ENCODE measurements around the gene IL9.

IL9 gene

GRCh38 chr5:135921388-135921787 lies 25.7 kb upstream of the IL9 start:
- Histone ChIP-seq H3K27me3 (ENCODE audit: control insufficient read depth, insufficient read depth, low read length, poor library complexity, severe bottlenecking) (peaks cover 28% of the 10 kb centered on the region), H3K4me1 (ENCODE audit: control insufficient read depth, insufficient read depth, low read length) (no peaks in the 10 kb centered on the region), H3K27ac (ENCODE audit: insufficient read depth, low read depth, low read length, poor library complexity, severe bottlenecking) (no peak overlapping the region)

DNA sequence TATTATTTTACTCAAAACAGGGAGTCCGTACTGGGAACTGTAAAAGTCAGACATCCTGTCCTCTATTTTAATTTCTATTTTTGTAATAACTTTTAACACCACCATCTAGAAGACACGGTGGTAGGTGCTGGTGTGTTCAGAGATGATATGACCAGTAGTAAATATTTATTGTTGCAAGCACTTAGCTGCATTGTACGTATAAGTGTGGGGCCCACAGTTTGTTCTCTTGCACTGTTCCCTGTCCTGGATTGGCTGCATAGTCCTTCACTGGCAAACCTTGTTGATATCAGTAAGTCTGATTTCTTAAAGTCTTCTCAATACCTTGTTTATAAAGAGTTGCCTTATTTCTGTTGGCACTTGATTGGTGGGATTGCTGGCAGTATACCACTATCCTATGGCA lies 24.6 kb upstream of the IL9 start:
- peaks cover 17% of the 10 kb centered on the region for H3K27me3 ChIP-seq (ENCODE audit: control insufficient read depth, insufficient read depth, low read length, poor library complexity, severe bottlenecking)
- no peaks in the 10 kb centered on the region for H3K9me3 ChIP-seq (ENCODE audit: control insufficient read depth, low read length)
- H3K4me3 ChIP-seq (ENCODE audit: insufficient read depth, low read depth, low read length) = no peak overlapping the region
- 75 to 91% methylated on average over 3 of the region's 3 CpGs for WGBS, 2 experiments
- no peaks in the 10 kb centered on the region for H3K4me1 ChIP-seq (ENCODE audit: control insufficient read depth, insufficient read depth, low read length)
- no peaks in the 10 kb centered on the region for H3K36me3 ChIP-seq (ENCODE audit: control insufficient read depth, insufficient read depth, low read length)
- H3K27ac ChIP-seq (ENCODE audit: insufficient read depth, low read depth, low read length, poor library complexity, severe bottlenecking) = no peak overlapping the region

More at GRCh38 chr5:135921388-135921787, 25.7 kb upstream of the IL9 start:
- Histone ChIP-seq H3K4me3 (ENCODE audit: insufficient read depth, low read depth, low read length) (no peak overlapping the region), H3K36me3 (ENCODE audit: control insufficient read depth, insufficient read depth, low read length) (no peaks in the 10 kb centered on the region), H3K9me3 (ENCODE audit: control insufficient read depth, low read length) (no peaks in the 10 kb centered on the region)
- 84 to 100% methylated on average over 1 of the region's 1 CpG for WGBS, 2 experiments

- H3K36me3 ChIP-seq (ENCODE audit: control insufficient read depth, insufficient read depth, low read length) = no peaks in the 10 kb centered on the region
- WGBS, 2 experiments = 89% methylated on average over 7 of the region's 8 CpGs
- no peak overlapping the region for H3K27ac ChIP-seq (ENCODE audit: insufficient read depth, low read depth, low read length, poor library complexity, severe bottlenecking)
- H3K4me1 ChIP-seq (ENCODE audit: control insufficient read depth, insufficient read depth, low read length) = no peaks in the 10 kb centered on the region
- no peak overlapping the region for H3K4me3 ChIP-seq (ENCODE audit: insufficient read depth, low read depth, low read length)
- no peaks in the 10 kb centered on the region for H3K9me3 ChIP-seq (ENCODE audit: control insufficient read depth, low read length)
- peaks cover 22% of the 10 kb centered on the region for H3K27me3 ChIP-seq (ENCODE audit: control insufficient read depth, insufficient read depth, low read length, poor library complexity, severe bottlenecking)
These were observed 21.1 kb upstream of the IL9 start for GRCh38 chr5:135916638-135917263.

- WGBS, 2 experiments = 88 to 100% methylated on average over 4 to 5 of the region's 5 CpGs
- no peak overlapping the region for H3K4me3 ChIP-seq (ENCODE audit: insufficient read depth, low read depth, low read length)
- no peak overlapping the region for H3K27ac ChIP-seq (ENCODE audit: insufficient read depth, low read depth, low read length, poor library complexity, severe bottlenecking)
- H3K36me3 ChIP-seq (ENCODE audit: control insufficient read depth, insufficient read depth, low read length) = no peaks in the 10 kb centered on the region
- H3K27me3 ChIP-seq (ENCODE audit: control insufficient read depth, insufficient read depth, low read length, poor library complexity, severe bottlenecking) = peaks cover 24% of the 10 kb centered on the region
- H3K9me3 ChIP-seq (ENCODE audit: control insufficient read depth, low read length) = no peaks in the 10 kb centered on the region
- H3K4me1 ChIP-seq (ENCODE audit: control insufficient read depth, insufficient read depth, low read length) = no peaks in the 10 kb centered on the region
These were observed 19.9 kb upstream of the IL9 start for GRCh38 chr5:135915466-135916001.

DNA sequence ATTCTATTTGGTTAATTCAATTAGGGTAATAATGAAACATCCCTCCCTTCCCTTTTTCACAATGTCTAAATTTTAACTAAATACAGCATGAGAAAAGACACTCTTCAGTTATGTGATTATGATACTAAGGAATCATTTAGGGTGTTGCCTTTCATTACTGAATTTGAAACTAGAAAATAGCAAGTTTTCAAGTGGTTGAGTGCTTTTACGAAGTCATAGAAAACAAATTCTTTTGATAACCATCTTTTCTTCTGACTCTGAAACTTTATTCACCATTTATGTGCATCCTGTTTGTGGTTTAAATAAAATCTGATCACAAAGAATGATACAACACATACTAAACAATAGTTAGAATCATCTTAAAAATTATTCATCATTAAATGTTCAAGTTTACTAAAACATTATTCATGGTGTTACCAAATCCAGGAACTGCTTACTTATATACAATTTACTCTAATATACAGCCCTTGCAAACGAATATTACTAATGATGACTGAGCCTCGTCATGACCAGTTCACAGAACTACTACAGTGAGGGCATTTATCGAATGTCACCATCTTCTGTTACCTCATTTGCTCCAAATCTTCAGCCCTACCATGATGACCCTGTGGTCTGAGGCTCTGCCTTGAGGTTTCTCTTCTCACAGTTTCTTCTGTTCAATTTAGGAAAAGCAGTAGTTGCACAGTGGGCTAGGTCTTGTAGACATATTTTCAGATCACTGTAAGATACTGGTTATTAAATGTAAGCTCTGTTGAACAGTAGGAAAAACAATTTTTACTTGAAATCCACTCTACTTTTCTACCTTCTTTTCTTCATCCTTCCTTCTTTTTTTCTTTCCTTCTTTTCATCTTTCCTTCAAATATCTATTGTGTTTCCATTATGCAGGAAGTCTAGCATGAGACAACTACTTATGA lies 18.3 kb upstream of the IL9 start:
- Histone ChIP-seq H3K9me3 (ENCODE audit: control insufficient read depth, low read length) (no peaks in the 10 kb centered on the region), H3K27me3 (ENCODE audit: control insufficient read depth, insufficient read depth, low read length, poor library complexity, severe bottlenecking) (peaks cover 20% of the 10 kb centered on the region), H3K4me1 (ENCODE audit: control insufficient read depth, insufficient read depth, low read length) (no peaks in the 10 kb centered on the region), H3K27ac (ENCODE audit: insufficient read depth, low read depth, low read length, poor library complexity, severe bottlenecking) (no peak overlapping the region), H3K4me3 (ENCODE audit: insufficient read depth, low read depth, low read length) (no peak overlapping the region), H3K36me3 (ENCODE audit: control insufficient read depth, insufficient read depth, low read length) (no peaks in the 10 kb centered on the region)
- WGBS, 2 experiments = 79 to 84% methylated on average over 3 to 4 of the region's 4 CpGs

GRCh38 chr5:135905144-135905543 lies 9.5 kb upstream of the IL9 start:
- 70% methylated on average over 1 of the region's 1 CpG; no CpG with 5 or more reads in 1 of the 2 experiments for whole genome bisulfite sequencing, 2 experiments
- peaks cover 5% of the 10 kb centered on the region for H3K27me3 ChIP-seq (ENCODE audit: control insufficient read depth, insufficient read depth, low read length, poor library complexity, severe bottlenecking)
- H3K27ac ChIP-seq (ENCODE audit: insufficient read depth, low read depth, low read length, poor library complexity, severe bottlenecking) = no peak overlapping the region
- no peak overlapping the region for H3K4me3 ChIP-seq (ENCODE audit: insufficient read depth, low read depth, low read length)
- H3K4me1 ChIP-seq (ENCODE audit: control insufficient read depth, insufficient read depth, low read length) = no peaks in the 10 kb centered on the region
- no peaks in the 10 kb centered on the region for H3K36me3 ChIP-seq (ENCODE audit: control insufficient read depth, insufficient read depth, low read length)
- no peaks in the 10 kb centered on the region for H3K9me3 ChIP-seq (ENCODE audit: control insufficient read depth, low read length)

GRCh38 chr5:135901633-135902032 lies 6.0 kb upstream of the IL9 start:
- no peak overlapping the region for H3K27ac ChIP-seq (ENCODE audit: insufficient read depth, low read depth, low read length, poor library complexity, severe bottlenecking)
- peaks cover 5% of the 10 kb centered on the region for H3K27me3 ChIP-seq (ENCODE audit: control insufficient read depth, insufficient read depth, low read length, poor library complexity, severe bottlenecking)
- no peaks in the 10 kb centered on the region for H3K4me1 ChIP-seq (ENCODE audit: control insufficient read depth, insufficient read depth, low read length)
- WGBS, 2 experiments = 95 to 96% methylated on average over 3 of the region's 3 CpGs
- H3K9me3 ChIP-seq (ENCODE audit: control insufficient read depth, low read length) = no peaks in the 10 kb centered on the region
- no peak overlapping the region for H3K4me3 ChIP-seq (ENCODE audit: insufficient read depth, low read depth, low read length)
- H3K36me3 ChIP-seq (ENCODE audit: control insufficient read depth, insufficient read depth, low read length) = no peaks in the 10 kb centered on the region

DNA sequence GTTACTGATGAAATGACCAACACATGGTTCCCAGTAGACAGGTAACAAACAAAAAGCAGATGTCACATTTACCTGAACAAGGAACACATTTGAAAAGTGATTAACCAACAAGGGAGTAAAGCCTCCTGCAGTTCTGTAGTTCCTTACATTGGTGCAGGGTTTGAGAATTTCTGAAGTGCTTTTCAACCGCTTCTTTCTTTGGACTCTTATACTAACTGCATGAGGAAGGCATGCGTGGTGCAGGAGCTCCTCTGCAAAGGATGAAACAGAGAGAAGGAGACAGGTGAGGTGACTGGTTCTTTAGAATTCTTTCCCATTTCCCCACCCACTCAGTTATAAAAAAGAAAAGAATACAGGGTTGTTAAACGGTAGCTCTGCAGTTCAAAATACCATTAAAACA lies 4.6 kb upstream of the IL9 start:
- WGBS, 2 experiments = 83 to 92% methylated on average over 3 of the region's 3 CpGs
- H3K4me1 ChIP-seq (ENCODE audit: control insufficient read depth, insufficient read depth, low read length) = no peaks in the 10 kb centered on the region
- H3K27me3 ChIP-seq (ENCODE audit: control insufficient read depth, insufficient read depth, low read length, poor library complexity, severe bottlenecking) = peaks cover 5% of the 10 kb centered on the region
- H3K4me3 ChIP-seq (ENCODE audit: insufficient read depth, low read depth, low read length) = no peak overlapping the region
- no peaks in the 10 kb centered on the region for H3K9me3 ChIP-seq (ENCODE audit: control insufficient read depth, low read length)
- no peak overlapping the region for H3K27ac ChIP-seq (ENCODE audit: insufficient read depth, low read depth, low read length, poor library complexity, severe bottlenecking)
- H3K36me3 ChIP-seq (ENCODE audit: control insufficient read depth, insufficient read depth, low read length) = no peaks in the 10 kb centered on the region

- Histone ChIP-seq H3K4me1 (ENCODE audit: control insufficient read depth, insufficient read depth, low read length) (no peaks in the 10 kb centered on the region), H3K36me3 (ENCODE audit: control insufficient read depth, insufficient read depth, low read length) (no peaks in the 10 kb centered on the region), H3K27me3 (ENCODE audit: control insufficient read depth, insufficient read depth, low read length, poor library complexity, severe bottlenecking) (peaks cover 5% of the 10 kb centered on the region), H3K4me3 (ENCODE audit: insufficient read depth, low read depth, low read length) (no peak overlapping the region), H3K9me3 (ENCODE audit: control insufficient read depth, low read length) (no peaks in the 10 kb centered on the region), H3K27ac (ENCODE audit: insufficient read depth, low read depth, low read length, poor library complexity, severe bottlenecking) (no peak overlapping the region)
- WGBS, 2 experiments = 91% methylated on average over 6 of the region's 6 CpGs
These were observed 3.0 kb upstream of the IL9 start for GRCh38 chr5:135898651-135899050.

DNA sequence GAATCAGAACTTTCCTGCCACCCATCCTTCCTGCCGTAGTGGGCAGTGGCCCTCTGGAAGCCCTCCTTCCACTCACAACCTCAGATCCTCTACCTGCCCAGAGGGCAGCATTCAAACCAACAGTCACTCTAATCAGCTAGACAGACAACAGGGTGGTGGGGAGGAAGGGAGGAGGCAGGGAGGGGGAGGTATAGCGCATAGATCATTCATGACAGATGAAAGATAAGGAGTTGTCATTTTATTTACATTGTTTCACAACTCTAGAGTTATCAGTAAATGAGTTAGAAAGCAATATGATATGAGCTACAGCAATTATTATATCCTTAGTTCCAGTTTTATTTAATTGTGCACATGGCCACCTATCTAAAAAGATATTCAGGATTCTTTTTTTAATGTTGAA lies 852 bp downstream of the IL9 start:
- no peaks in the 10 kb centered on the region for H3K4me1 ChIP-seq (ENCODE audit: control insufficient read depth, insufficient read depth, low read length)
- no peaks in the 10 kb centered on the region for H3K36me3 ChIP-seq (ENCODE audit: control insufficient read depth, insufficient read depth, low read length)
- H3K27me3 ChIP-seq (ENCODE audit: control insufficient read depth, insufficient read depth, low read length, poor library complexity, severe bottlenecking) = no peaks in the 10 kb centered on the region
- WGBS, 2 experiments = 80 to 86% methylated on average over 1 of the region's 2 CpGs
- H3K9me3 ChIP-seq (ENCODE audit: control insufficient read depth, low read length) = no peaks in the 10 kb centered on the region
- H3K27ac ChIP-seq (ENCODE audit: insufficient read depth, low read depth, low read length, poor library complexity, severe bottlenecking) = no peak overlapping the region
- no peak overlapping the region for H3K4me3 ChIP-seq (ENCODE audit: insufficient read depth, low read depth, low read length)
